Fibroblast of mammary gland (primary cell): ENCODE measurements around the gene SLC22A23.
"Not testable (repeated sequence)": the region's sequence is repeated elsewhere in the genome, so short reads cannot be mapped to it uniquely, and the experiment has no call there.

Experiments used
- DNase-seq: peaks from one replicate; pipeline ENCODE4 v3.0.0-alpha.2; 2010; ENCODE audit warnings: low read depth
- H3K4me3 ChIP-seq: 2 replicates; pipeline ENCODE4 v1.5.1; 2011; ENCODE audit warnings: low read depth, mild to moderate bottlenecking, low read length, moderate library complexity; ENCODE audit not compliant: control insufficient read depth
- TF ChIP-seq, protein P1 (sequence below): conservative IDR thresholded peaks from 2 replicates; pipeline ENCODE4 v1.5.1; 2011; ENCODE audit warnings: low read depth, low read length, inconsistent platforms; ENCODE audit not compliant: control insufficient read depth, insufficient read depth

SLC22A23 gene

DNA sequence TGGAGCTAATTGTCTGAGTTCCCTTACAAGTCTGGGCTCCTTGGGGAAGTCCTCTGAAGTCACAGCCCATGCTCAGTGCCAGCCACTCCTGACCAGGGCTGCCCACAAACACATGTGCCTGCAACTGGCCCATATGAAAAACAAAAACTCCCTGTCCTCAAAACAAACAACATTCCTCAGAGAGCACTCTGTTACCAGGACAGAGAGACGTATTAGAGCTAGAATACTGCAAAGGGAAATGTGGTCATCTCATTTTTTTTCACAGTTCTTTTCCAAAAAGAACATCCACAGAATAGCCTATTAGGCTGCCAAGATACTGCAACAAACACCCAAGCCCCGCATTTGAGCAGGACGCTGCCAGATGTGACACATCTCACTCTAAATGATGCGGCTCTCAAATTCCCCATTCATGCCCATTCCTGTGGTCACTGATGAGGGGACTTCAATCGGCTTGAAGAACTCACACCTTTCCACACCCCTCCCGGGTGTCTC lies 71.1 kb downstream of the SLC22A23 start:
- DNase-seq = peak; percentile 41
- TF ChIP-seq, protein P1, sequence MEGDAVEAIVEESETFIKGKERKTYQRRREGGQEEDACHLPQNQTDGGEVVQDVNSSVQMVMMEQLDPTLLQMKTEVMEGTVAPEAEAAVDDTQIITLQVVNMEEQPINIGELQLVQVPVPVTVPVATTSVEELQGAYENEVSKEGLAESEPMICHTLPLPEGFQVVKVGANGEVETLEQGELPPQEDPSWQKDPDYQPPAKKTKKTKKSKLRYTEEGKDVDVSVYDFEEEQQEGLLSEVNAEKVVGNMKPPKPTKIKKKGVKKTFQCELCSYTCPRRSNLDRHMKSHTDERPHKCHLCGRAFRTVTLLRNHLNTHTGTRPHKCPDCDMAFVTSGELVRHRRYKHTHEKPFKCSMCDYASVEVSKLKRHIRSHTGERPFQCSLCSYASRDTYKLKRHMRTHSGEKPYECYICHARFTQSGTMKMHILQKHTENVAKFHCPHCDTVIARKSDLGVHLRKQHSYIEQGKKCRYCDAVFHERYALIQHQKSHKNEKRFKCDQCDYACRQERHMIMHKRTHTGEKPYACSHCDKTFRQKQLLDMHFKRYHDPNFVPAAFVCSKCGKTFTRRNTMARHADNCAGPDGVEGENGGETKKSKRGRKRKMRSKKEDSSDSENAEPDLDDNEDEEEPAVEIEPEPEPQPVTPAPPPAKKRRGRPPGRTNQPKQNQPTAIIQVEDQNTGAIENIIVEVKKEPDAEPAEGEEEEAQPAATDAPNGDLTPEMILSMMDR = no peak

DNA sequence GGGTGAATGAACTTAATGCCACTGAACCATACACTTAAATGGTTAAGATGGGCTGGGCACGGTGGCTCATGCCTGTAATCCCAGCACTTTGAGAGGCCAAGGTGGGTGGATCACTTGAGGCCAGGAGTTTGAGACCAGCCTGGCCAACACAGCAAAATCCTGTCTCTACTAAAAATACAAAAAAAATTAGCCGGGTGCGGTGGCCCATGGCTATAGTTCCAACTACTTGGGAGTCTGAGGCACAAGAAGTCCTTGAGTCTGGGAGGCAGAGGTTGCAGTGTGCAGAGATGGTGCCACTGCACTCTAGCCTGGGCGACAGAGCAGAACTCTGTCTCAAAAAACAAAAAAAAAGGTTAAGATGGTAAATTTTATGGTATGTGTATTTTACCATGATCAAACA lies 71.7 kb downstream of the SLC22A23 start:
- H3K4me3 ChIP-seq, DNase-seq: not testable (repeated sequence)

More for the DNA sequence above, 71.1 kb downstream of the SLC22A23 start:
- no peak overlapping the region for H3K4me3 ChIP-seq

DNA sequence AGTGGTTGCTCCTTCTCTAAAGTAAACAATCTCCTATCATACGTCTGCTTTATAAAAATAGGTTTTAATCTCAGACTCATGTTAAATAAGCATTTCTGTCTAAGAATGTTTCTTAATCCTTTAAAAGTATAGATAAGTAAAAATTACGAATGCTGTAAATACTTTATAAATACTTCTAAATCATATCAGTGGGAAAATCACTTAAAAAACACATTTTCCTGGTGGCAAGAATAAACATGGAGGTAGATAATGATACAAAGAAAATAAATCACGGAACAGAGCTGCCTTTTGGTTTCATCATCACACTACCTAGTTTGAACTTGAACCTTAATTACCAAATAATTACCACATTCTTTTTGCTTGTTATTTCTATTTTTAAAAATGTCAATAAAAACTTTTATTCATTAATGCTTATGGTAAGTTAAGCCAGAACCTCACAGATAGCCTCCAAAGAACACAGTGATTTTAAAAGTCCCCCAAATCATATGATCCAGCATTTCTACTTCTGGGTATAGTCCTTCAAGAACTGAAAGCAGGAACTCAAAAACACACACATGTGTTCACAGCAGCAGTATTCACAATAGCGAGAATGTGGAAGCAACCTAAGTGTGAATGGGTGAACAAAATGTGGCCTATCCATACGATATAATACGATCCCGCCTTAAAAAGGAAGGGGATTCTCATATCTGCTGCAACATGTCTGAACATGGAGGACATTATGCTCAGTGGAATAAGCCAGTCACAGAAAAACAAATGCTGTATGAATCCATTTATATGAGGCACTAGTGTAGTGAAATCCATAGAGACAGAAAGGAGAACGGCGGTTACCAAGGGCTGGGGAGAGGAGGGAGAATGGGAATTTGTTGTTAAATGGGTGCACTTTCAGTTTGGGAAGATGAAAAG lies 72.4 kb downstream of the SLC22A23 start:
- DNase-seq = no peak
- TF ChIP-seq, protein P1 = no peak
- H3K4me3 ChIP-seq = no peak overlapping the region

DNA sequence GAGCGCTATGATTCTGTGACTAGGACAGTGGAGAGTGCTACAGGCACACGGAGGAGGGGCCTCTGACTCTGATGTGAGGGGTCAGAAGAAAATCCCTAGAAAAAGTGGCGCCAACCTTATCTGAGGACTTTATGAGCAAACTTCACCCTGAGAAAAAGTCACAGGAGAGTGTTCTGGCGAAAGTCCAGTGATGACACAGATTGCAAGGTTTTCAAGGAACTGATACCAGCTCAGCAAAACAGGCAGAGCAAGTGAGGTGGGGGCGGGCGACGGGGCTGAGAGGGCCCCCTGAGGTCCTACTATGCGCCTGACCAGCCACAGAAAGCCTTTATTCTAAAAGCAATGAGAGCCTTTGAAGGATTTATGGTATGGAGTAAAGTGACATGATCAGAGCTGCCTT lies 73.3 kb downstream of the SLC22A23 start:
- TF ChIP-seq, protein P1 = no peak
- H3K4me3 ChIP-seq = no peak overlapping the region
- peak; percentile 78 for DNase-seq

DNA sequence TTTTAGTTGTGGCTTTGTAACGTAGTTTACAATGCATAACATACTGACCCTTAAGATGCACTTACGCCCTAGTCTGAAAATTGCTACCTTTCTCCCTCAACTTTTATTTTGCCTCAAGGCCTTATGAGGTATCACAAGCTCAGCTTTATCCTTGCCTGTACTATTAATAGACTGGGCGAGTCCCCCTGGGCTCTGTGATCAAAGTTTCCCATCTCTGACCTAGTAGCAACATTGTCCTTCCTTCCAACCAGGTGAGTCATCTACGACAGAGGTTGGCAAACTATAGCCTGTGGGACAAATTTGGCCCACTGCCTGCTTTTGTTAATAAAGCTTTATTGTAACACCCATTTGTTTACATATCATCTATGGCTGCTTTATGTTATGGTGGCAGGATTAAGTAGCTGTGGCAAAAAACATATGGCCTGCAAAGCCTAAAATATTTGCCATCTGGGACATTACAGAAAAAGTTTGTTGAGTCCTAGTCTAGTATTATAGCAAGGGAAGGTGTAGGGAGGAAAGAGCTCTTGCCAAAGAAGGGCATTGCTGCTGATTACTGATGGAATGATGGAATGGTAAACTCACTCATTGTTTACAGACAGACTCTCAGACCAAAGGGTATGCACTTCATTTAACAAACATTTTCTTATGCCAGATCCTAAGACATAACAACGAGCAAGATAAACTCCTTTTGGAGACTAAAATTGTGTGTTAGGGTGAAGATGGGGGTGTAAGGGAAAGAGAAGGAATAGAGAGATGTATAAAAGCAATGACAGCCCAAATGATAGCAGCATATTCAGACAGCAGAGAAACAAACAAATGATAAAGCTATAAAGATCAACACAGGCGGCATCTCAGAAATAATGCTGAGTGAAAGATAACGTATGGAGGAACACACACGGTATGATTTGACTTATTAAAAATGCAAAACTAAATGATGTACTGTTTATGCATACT lies 74.2 kb downstream of the SLC22A23 start:
- TF ChIP-seq, protein P1 = no peak
- no peak overlapping the region for H3K4me3 ChIP-seq
- DNase-seq = peak; percentile 59

DNA sequence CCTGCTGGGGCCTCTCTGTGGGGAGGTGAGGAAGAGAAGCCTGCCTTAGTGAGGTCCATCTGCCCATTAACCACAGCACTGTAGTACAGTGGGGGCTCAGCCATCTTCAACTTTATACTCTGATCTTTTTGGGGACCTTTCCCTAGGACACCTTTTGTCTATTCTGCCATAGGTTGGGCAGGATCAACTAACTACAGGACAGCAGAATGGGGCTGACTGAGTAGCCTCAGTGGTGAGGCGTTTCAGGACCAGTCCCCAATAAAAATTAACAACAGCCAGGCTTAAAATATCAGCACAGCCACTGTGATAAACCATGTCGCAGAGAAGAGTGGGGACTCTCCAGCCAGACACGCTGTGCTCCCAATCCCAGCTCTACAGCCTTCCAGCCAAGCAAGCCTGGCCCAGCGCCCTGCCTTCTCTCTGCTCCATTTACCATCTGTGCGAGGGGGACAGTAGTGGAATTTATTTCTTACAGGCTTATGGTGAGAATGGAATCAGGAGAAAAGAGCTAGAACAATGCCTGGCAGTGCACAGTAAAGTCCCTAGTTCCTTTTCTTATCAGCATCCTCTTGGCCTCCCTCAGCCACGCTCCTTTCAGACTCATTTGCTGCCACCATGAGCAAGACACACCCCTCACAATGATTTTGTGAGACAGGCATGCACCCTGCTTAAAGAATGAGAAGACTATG lies 75.5 kb downstream of the SLC22A23 start:
- TF ChIP-seq, protein P1 = no peak
- no peak for DNase-seq
- H3K4me3 ChIP-seq = no peak overlapping the region
